H9 (cell line): ENCODE measurements around the gene NFXL1. TPM values are rescaled to one million over a fixed set of nuclear protein-coding genes. Genes with fewer than 3 reads are reported as not detected.

Experiments used
- DNase-seq: peaks from one replicate; pipeline ENCODE4 v3.0.0-alpha.2; 2017
- H2AFZ ChIP-seq: one replicate; pipeline ENCODE4 v1.6.1; 2013; ENCODE audit warnings: mild to moderate bottlenecking, low read length, control low read depth, moderate library complexity
- H2AK5ac ChIP-seq: 2 replicates; pipeline ENCODE4 v1.6.1; 2013; ENCODE audit warnings: low read length, control low read depth, mixed read lengths; ENCODE audit not compliant: insufficient read length
- H2BK120ac ChIP-seq: one replicate; pipeline ENCODE4 v1.6.1; 2013; ENCODE audit warnings: low read depth, mild to moderate bottlenecking, low read length, control low read depth, inconsistent platforms; ENCODE audit not compliant: poor library complexity, severe bottlenecking
- H2BK12ac ChIP-seq: 2 replicates; pipeline ENCODE4 v1.6.1; 2013; ENCODE audit warnings: low read length, control low read depth, mixed read lengths, low read depth; ENCODE audit not compliant: insufficient read length
- H2BK15ac ChIP-seq: 2 replicates; pipeline ENCODE4 v1.6.1; 2013; ENCODE audit warnings: low read depth, low read length, control low read depth
- H2BK20ac ChIP-seq: one replicate; pipeline ENCODE4 v1.6.1; 2013; ENCODE audit warnings: low read depth, mild to moderate bottlenecking, low read length, control low read depth, inconsistent platforms; ENCODE audit not compliant: poor library complexity, severe bottlenecking
- H2BK5ac ChIP-seq: 2 replicates; pipeline ENCODE4 v1.6.1; 2013; ENCODE audit warnings: low read length, control low read depth, mixed read lengths; ENCODE audit not compliant: insufficient read length
- H3K14ac ChIP-seq: 2 replicates; pipeline ENCODE4 v1.6.1; 2013; ENCODE audit warnings: low read length, control low read depth; ENCODE audit not compliant: insufficient read depth
- H3K18ac ChIP-seq: 2 replicates; pipeline ENCODE4 v1.6.1; 2013; ENCODE audit warnings: low read depth, mild to moderate bottlenecking, mixed read lengths, low read length, control low read depth; ENCODE audit not compliant: insufficient read length
- H3K23ac ChIP-seq: 2 replicates; pipeline ENCODE4 v1.6.1; 2013; ENCODE audit warnings: low read length, control low read depth, mixed read lengths, low read depth; ENCODE audit not compliant: insufficient read length
- H3K23me2 ChIP-seq: 2 replicates; pipeline ENCODE4 v1.6.1; 2013; ENCODE audit warnings: low read depth, mild to moderate bottlenecking, mixed read lengths, low read length, control low read depth; ENCODE audit not compliant: insufficient read length, poor library complexity, severe bottlenecking
- H3K27ac ChIP-seq: 2 replicates; pipeline ENCODE4 v1.5.1; 2013; ENCODE audit warnings: low read length, control low read depth, mixed read lengths, low read depth; ENCODE audit not compliant: insufficient read length
- H3K27me3 ChIP-seq: 2 replicates; pipeline ENCODE4 v1.6.1; 2013; ENCODE audit warnings: low read length, control low read depth, inconsistent platforms; ENCODE audit not compliant: insufficient read depth
- H3K4ac ChIP-seq: 2 replicates; pipeline ENCODE4 v1.6.1; 2013; ENCODE audit warnings: low read depth, mild to moderate bottlenecking, control low read depth, inconsistent platforms, low read length, moderate library complexity
- H3K4me1 ChIP-seq: 2 replicates; pipeline ENCODE4 v1.6.1; 2013; ENCODE audit warnings: low read length, control low read depth, inconsistent platforms; ENCODE audit not compliant: insufficient read depth
- H3K4me2 ChIP-seq: 2 replicates; pipeline ENCODE4 v1.6.1; 2013; ENCODE audit warnings: low read length, control low read depth, mixed read lengths; ENCODE audit not compliant: insufficient read length, insufficient read depth
- H3K56ac ChIP-seq: 2 replicates; pipeline ENCODE4 v1.6.1; 2013; ENCODE audit warnings: low read depth, mild to moderate bottlenecking, mixed read lengths, low read length, control low read depth; ENCODE audit not compliant: insufficient read length
- H3K79me1 ChIP-seq: 2 replicates; pipeline ENCODE4 v1.6.1; 2013; ENCODE audit warnings: low read depth, mild to moderate bottlenecking, moderate library complexity, low read length, control low read depth, inconsistent platforms; ENCODE audit not compliant: insufficient read depth, poor library complexity, severe bottlenecking
- H3K79me2 ChIP-seq: 2 replicates; pipeline ENCODE4 v1.6.1; 2013; ENCODE audit warnings: low read length, control low read depth, inconsistent platforms; ENCODE audit not compliant: insufficient read depth
- H3K9ac ChIP-seq: 2 replicates; pipeline ENCODE4 v1.6.1; 2013; ENCODE audit warnings: low read length, control low read depth, mixed read lengths; ENCODE audit not compliant: insufficient read length; ENCODE audit errors: extremely low read depth
- H3K9me3 ChIP-seq: one replicate; pipeline ENCODE4 v1.6.1; 2013; ENCODE audit warnings: low read depth, low read length, inconsistent platforms; ENCODE audit not compliant: control insufficient read depth
- H3T11ph ChIP-seq: one replicate; pipeline ENCODE4 v1.6.1; 2013; ENCODE audit warnings: mild to moderate bottlenecking, low read length, control low read depth, inconsistent platforms
- H4K20me1 ChIP-seq: one replicate; pipeline ENCODE4 v1.6.1; 2013; ENCODE audit not compliant: control insufficient read depth, insufficient read length, insufficient read depth
- H4K5ac ChIP-seq: 2 replicates; pipeline ENCODE4 v1.6.1; 2013; ENCODE audit warnings: low read depth, mild to moderate bottlenecking, mixed read lengths, low read length, control low read depth; ENCODE audit not compliant: insufficient read length
- H4K8ac ChIP-seq: replicated peaks from 2 replicates; pipeline ENCODE4 v1.6.1; 2013; ENCODE audit warnings: low read length, control low read depth, mixed read lengths, low read depth; ENCODE audit not compliant: insufficient read length
- H4K91ac ChIP-seq: 2 replicates; pipeline ENCODE4 v1.6.1; 2013; ENCODE audit warnings: low read depth, mild to moderate bottlenecking, moderate library complexity, mixed read lengths, low read length, control low read depth; ENCODE audit not compliant: insufficient read length
- H3K27ac Mint-ChIP-seq, 3 experiments: 2 replicates in 2 of 3; 3 replicates in 1 of 3; pipeline ENCODE4 v1.8.0; 2020 to 2021; ENCODE audit warnings: mixed read lengths in 3 of 3, mild to moderate bottlenecking in 1 of 3, moderate library complexity in 1 of 3
- H3K27me3 Mint-ChIP-seq: 2 replicates; pipeline ENCODE4 v1.8.0; 2021; ENCODE audit warnings: low read depth, mild to moderate bottlenecking, moderate library complexity, mixed read lengths
- H3K36me3 Mint-ChIP-seq, 3 experiments: 2 replicates in 2 of 3; 3 replicates in 1 of 3; pipeline ENCODE4 v1.8.0; 2020 to 2021; ENCODE audit warnings: low read depth in 3 of 3, mixed read lengths in 3 of 3; ENCODE audit not compliant: insufficient read depth in 1 of 3
- H3K4me1 Mint-ChIP-seq, 2 experiments: 2 replicates each; pipeline ENCODE4 v1.8.0; 2020; ENCODE audit warnings: mixed read lengths in 2 of 2
- H3K4me3 Mint-ChIP-seq, 2 experiments: 2 replicates in 1 of 2; 3 replicates in 1 of 2; pipeline ENCODE4 v1.8.0; 2020 to 2021; ENCODE audit warnings: mild to moderate bottlenecking in 2 of 2, mixed read lengths in 2 of 2, moderate library complexity in 1 of 2
- H3K9me3 Mint-ChIP-seq, 2 experiments: 2 replicates in 1 of 2; 3 replicates in 1 of 2; pipeline ENCODE4 v1.8.0; 2020; ENCODE audit warnings: mild to moderate bottlenecking in 2 of 2, mixed read lengths in 2 of 2, moderate library complexity in 1 of 2
- WGBS: extraction: QIAGEN DNeasy Blood & Tissue Kit; methylation state at CpG from one replicate; pipeline ENCODE4 v1.1.7; 2013; ENCODE audit warnings: missing lambda C conversion rate, low lambda C conversion rate, mixed read lengths; ENCODE audit not compliant: insufficient read length; ENCODE audit errors: extremely low coverage; 5-methylcytosine and 5-hydroxymethylcytosine counted together
- total RNA-seq: library from RNA; stranded (reverse); gene quantifications from 2 replicates; pipeline ENCODE4 v1.2.1, GENCODE V29; 2021
- TF ChIP-seq, protein P1 (sequence below): fragments of 200-600 bp; sonication (generic); conservative IDR thresholded peaks from 3 replicates; pipeline ENCODE4 v1.8.0; 2021; ENCODE audit warnings: antibody characterized with exemption, mild to moderate bottlenecking

Gene NFXL1
- total RNA-seq, 1 experiment from 2014 or later: 33.8 TPM

DNA sequence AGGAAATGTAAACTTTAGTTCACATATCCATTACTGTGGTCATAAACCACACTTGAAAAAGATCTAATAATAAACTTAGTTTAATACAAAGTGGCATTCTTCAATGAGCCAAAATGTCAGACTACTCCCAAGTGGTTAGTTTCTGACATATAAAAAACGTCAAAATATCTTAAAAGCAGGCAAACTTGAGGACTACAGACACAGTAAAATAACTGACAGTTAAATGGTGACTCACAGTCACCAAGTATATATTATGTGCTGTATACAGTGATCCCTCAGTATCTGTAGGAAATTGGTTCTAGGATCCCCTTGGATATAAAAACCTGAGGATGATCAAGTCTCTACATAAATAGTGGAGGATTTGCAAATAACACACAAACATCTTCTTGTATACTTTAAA, 64.9 kb downstream of the NFXL1 start:
- no peaks in the 10 kb centered on the region for H3K79me1 ChIP-seq
- Mint-ChIP-seq H3K27ac (no peak overlapping the region), H3K4me3 (no peak overlapping the region), H3K4me1 (peaks cover 0 to 4% of the 10 kb centered on the region in 2 experiments; a peak in 2 of 4 replicates), H3K9me3 (no peaks in the 10 kb centered on the region; a peak in 1 of 5 replicates), H3K27me3 (no peaks in the 10 kb centered on the region; the same call in 1 of the 2 replicates), H3K36me3 (peaks cover 36 to 64% (median 46%) of the 10 kb centered on the region in 3 experiments)
- no peak overlapping the region for H2AK5ac ChIP-seq
- H3K27me3 ChIP-seq: no peaks in the 10 kb centered on the region
- H2BK12ac ChIP-seq: no peak overlapping the region
- no peaks in the 10 kb centered on the region for H3K23me2 ChIP-seq
- H4K5ac ChIP-seq: no peak overlapping the region
- no peaks in the 10 kb centered on the region for H3K9me3 ChIP-seq
- H3T11ph ChIP-seq: no peak overlapping the region
- H4K91ac ChIP-seq: no peak overlapping the region
- WGBS: no CpG with 5 or more reads among the region's 1 CpG
- H3K79me2 ChIP-seq: no peaks in the 10 kb centered on the region
- DNase-seq: no peak
- no peak overlapping the region for H2BK15ac ChIP-seq
- H3K4ac ChIP-seq: no peak overlapping the region
- no peaks in the 10 kb centered on the region; the same call in 1 of the 2 replicates for H3K4me1 ChIP-seq
- TF ChIP-seq, protein P1, sequence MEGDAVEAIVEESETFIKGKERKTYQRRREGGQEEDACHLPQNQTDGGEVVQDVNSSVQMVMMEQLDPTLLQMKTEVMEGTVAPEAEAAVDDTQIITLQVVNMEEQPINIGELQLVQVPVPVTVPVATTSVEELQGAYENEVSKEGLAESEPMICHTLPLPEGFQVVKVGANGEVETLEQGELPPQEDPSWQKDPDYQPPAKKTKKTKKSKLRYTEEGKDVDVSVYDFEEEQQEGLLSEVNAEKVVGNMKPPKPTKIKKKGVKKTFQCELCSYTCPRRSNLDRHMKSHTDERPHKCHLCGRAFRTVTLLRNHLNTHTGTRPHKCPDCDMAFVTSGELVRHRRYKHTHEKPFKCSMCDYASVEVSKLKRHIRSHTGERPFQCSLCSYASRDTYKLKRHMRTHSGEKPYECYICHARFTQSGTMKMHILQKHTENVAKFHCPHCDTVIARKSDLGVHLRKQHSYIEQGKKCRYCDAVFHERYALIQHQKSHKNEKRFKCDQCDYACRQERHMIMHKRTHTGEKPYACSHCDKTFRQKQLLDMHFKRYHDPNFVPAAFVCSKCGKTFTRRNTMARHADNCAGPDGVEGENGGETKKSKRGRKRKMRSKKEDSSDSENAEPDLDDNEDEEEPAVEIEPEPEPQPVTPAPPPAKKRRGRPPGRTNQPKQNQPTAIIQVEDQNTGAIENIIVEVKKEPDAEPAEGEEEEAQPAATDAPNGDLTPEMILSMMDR: no peak
- no peak overlapping the region for H3K9ac ChIP-seq
- H3K18ac ChIP-seq: no peak overlapping the region
- H4K8ac ChIP-seq: no peak overlapping the region
- no peak overlapping the region for H3K56ac ChIP-seq
- no peak overlapping the region for H2AFZ ChIP-seq
- H3K27ac ChIP-seq: no peak overlapping the region
- no peak overlapping the region for H3K4me2 ChIP-seq
- H4K20me1 ChIP-seq: no peaks in the 10 kb centered on the region
- H2BK120ac ChIP-seq: no peak overlapping the region
- no peak overlapping the region for H3K23ac ChIP-seq
- H3K14ac ChIP-seq: no peak overlapping the region
- H2BK20ac ChIP-seq: no peak overlapping the region
- no peak overlapping the region for H2BK5ac ChIP-seq
